Upper lobe of right lung (tissue), 1 donor: ENCODE data around the gene RIMKLA. TPM values are rescaled to one million over a fixed set of nuclear protein-coding genes. Genes with fewer than 3 reads are reported as not detected.

Experiments
- ATAC-seq: fragments of 200-7000 bp; cut with Tn5 transposase; one replicate; pipeline ENCODE4 v1.9.1; 2020; ENCODE audit warnings: mild to moderate bottlenecking, moderate library complexity
- DNase-seq: peaks from one replicate; pipeline ENCODE4 v3.0.0-alpha.2; 2020
- H3K27ac ChIP-seq: fragments of 200-600 bp; one replicate; pipeline ENCODE4 v1.8.0; 2022
- H3K27me3 ChIP-seq: fragments of 200-600 bp; one replicate; pipeline ENCODE4 v1.8.0; 2022; ENCODE audit warnings: mild to moderate bottlenecking
- H3K36me3 ChIP-seq: fragments of 200-600 bp; one replicate; pipeline ENCODE4 v1.8.0; 2022
- H3K4me1 ChIP-seq: fragments of 200-600 bp; one replicate; pipeline ENCODE4 v1.8.0; 2022
- H3K4me3 ChIP-seq: fragments of 200-600 bp; one replicate; pipeline ENCODE4 v1.8.0; 2022; ENCODE audit warnings: mild to moderate bottlenecking
- H3K9me3 ChIP-seq: fragments of 200-600 bp; one replicate; pipeline ENCODE4 v1.8.0; 2022
- intact Hi-C: fragments of 100-400 bp; cut with DNase I; formaldehyde crosslinking; loops from one replicate; pipeline ENCODE4 v1.11.0; 2022
- total RNA-seq: library from RNA; stranded (reverse); fragmentation: NEBNext Ultra II Directional; extraction: Animal tissue kit (Norgen Biotek cat#: 25700); gene quantifications from one replicate; pipeline ENCODE4 v1.2.1, GENCODE V29; 2021
- TF ChIP-seq, protein P1 (sequence below): fragments of 200-600 bp; IDR thresholded peaks from one replicate; pipeline ENCODE4 v1.8.0; 2022; ENCODE audit warnings: antibody characterized with exemption
- donor health status: DM: no; HTN: yes; CAD: no; lungs with severe emphysema.

Gene RIMKLA
- total RNA-seq, 1 donor from 2014 or later, result 10.4 TPM

DNA sequence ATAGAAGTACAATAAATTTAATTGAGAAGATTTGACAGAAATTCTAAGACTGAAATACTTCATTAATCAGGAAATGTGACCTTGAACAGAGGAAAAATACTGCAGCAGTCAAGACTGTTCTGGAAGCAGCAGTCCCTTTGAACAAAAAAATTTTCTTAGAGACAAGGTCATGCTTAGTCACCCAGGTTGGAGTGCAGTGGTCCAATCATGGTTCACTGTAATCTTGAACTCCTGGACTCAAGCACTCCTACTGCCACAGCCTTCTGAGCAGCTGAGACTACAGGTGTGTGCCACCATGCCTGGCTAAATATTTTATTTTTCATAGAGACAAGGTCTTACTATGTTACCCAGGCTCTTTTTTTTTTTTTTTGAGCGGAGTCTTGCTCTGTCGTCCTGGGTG is 80.6 kb downstream of the RIMKLA start:
- no peak overlapping the region for H3K4me3 ChIP-seq
- H3K9me3 ChIP-seq, result no peaks in the 10 kb centered on the region
- no peak for ATAC-seq
- TF ChIP-seq, protein P1, sequence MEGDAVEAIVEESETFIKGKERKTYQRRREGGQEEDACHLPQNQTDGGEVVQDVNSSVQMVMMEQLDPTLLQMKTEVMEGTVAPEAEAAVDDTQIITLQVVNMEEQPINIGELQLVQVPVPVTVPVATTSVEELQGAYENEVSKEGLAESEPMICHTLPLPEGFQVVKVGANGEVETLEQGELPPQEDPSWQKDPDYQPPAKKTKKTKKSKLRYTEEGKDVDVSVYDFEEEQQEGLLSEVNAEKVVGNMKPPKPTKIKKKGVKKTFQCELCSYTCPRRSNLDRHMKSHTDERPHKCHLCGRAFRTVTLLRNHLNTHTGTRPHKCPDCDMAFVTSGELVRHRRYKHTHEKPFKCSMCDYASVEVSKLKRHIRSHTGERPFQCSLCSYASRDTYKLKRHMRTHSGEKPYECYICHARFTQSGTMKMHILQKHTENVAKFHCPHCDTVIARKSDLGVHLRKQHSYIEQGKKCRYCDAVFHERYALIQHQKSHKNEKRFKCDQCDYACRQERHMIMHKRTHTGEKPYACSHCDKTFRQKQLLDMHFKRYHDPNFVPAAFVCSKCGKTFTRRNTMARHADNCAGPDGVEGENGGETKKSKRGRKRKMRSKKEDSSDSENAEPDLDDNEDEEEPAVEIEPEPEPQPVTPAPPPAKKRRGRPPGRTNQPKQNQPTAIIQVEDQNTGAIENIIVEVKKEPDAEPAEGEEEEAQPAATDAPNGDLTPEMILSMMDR, result no peak
- peaks cover 34% of the 10 kb centered on the region for H3K36me3 ChIP-seq
- DNase-seq, result no peak
- H3K27ac ChIP-seq, result no peak overlapping the region
- H3K27me3 ChIP-seq, result no peaks in the 10 kb centered on the region
- intact Hi-C loops, result no loop called here
- H3K4me1 ChIP-seq, result peaks cover 23% of the 10 kb centered on the region

GRCh38 chr1:42462828-42463763 is 82.5 kb downstream of the RIMKLA start, which contains the start of gene CCDC30:
CCDC30 (plus strand) TSS chr1:42463286; CDS start chr1:42480552, 17,266 bp downstream.
- intact Hi-C loops, result no loop called here
- no peaks in the 10 kb centered on the region for H3K27me3 ChIP-seq
- ATAC-seq (peak; percentile 100), DNase-seq (peak; percentile 97)
- TF ChIP-seq, protein P1, result no peak
- H3K27ac ChIP-seq, result peak within 1 kb of the TSS; percentile 75
- peaks cover 31% of the 10 kb centered on the region for H3K36me3 ChIP-seq
- peaks cover 15% of the 10 kb centered on the region for H3K4me1 ChIP-seq
- H3K4me3 ChIP-seq, result peak within 1 kb of the TSS; percentile 79
- no peaks in the 10 kb centered on the region for H3K9me3 ChIP-seq

DNA sequence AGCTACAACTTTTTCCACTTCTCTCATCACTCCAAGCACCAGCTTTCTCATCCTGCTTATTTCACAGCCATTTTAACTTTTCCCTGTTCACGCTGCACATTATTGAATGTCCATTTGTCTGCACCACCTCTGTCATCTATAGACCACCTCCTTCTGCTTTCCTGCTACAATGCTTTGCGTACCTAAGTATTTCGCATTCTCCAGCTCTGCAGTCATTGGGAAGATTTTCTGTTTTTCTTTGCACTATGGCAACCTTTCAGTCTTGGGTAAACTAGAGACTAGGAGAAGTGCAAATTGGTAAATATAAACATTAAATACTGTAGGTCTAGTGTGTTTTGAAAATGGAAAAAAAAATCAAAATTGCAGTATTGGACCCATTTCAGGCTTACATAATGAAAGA is 83.3 kb downstream of the RIMKLA start:
- intact Hi-C loops, result no loop called here
- H3K9me3 ChIP-seq, result no peaks in the 10 kb centered on the region
- no peak for ATAC-seq
- H3K27ac ChIP-seq, result peak overlapping the region; percentile 75
- H3K27me3 ChIP-seq, result no peaks in the 10 kb centered on the region
- peaks cover 15% of the 10 kb centered on the region for H3K4me1 ChIP-seq
- H3K4me3 ChIP-seq, result peak overlapping the region; percentile 79
- H3K36me3 ChIP-seq, result peaks cover 23% of the 10 kb centered on the region
- DNase-seq, result no peak
- TF ChIP-seq, protein P1, result no peak

DNA sequence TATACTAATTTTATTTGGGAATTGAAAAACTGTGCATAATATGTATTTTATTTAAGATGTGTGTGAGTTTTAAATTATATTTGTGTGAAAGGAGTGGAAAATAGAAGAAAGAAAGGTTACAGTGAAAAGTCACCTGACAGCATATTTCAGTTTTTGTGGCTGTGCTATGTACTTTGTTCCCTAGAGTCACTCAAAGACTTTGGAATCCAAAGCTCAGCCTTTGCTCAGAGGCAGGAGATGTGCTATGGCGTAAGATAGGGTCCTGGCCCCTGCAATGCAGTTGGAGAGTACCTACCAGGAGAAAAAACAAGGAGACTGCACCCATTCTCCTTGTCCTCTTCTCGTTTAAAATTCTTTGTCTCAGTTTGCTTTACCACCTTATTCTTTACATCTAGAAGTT is 85.4 kb downstream of the RIMKLA start:
- no peaks in the 10 kb centered on the region for H3K27me3 ChIP-seq
- no peak overlapping the region for H3K27ac ChIP-seq
- no peak overlapping the region for H3K4me3 ChIP-seq
- H3K4me1 ChIP-seq, result peaks cover 15% of the 10 kb centered on the region
- intact Hi-C loops, result no loop called here
- H3K36me3 ChIP-seq, result peaks cover 3% of the 10 kb centered on the region
- ATAC-seq (no peak), DNase-seq (no peak)
- TF ChIP-seq, protein P1, result no peak
- no peaks in the 10 kb centered on the region for H3K9me3 ChIP-seq

DNA sequence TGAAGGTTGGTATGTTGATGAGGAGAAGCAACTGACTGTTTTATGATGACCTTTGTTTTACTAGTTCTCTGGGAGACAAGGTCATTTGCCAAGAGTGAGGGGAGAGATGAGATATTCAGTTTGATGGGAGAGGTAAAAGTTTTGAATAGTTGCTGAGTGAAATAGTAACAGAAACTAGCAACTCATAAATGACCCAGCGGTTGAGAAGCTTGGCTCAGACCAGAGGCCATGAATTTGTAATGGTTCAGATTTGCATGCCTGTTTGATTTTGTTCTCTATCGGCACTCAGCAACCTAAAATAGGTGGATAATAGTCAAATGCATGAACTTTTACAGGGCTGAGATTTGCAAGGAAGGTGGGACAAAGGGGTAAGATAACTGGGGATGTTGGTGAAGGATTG is 89.1 kb downstream of the RIMKLA start:
- TF ChIP-seq, protein P1, result no peak
- intact Hi-C loops, result no loop called here
- ATAC-seq, result no peak

More for the DNA sequence above, 89.1 kb downstream of the RIMKLA start:
- H3K36me3 ChIP-seq, result no peaks in the 10 kb centered on the region
- DNase-seq, result no peak
- H3K4me1 ChIP-seq, result no peaks in the 10 kb centered on the region
- H3K9me3 ChIP-seq, result no peaks in the 10 kb centered on the region
- no peak overlapping the region for H3K4me3 ChIP-seq
- H3K27me3 ChIP-seq, result no peaks in the 10 kb centered on the region
- no peak overlapping the region for H3K27ac ChIP-seq

Other genes starting within 250 kb of the RIMKLA start
- gene GUCA2B, start 227.4 kb upstream of the RIMKLA start, total RNA-seq, result not detected
- not detected for gene GUCA2A, start 216.0 kb upstream of the RIMKLA start, total RNA-seq
- 47.0 TPM for gene FOXJ3, start 45.6 kb upstream of the RIMKLA start, total RNA-seq
- 1.9 TPM for gene ZMYND12, start 75.2 kb downstream of the RIMKLA start, total RNA-seq
- gene PPCS, start 75.8 kb downstream of the RIMKLA start, total RNA-seq, result 52.8 TPM
- gene CCDC30, start 82.5 kb downstream of the RIMKLA start, total RNA-seq, result 5.0 TPM